K562 (cell line): ENCODE measurements around the gene PCSK2. TPM values are rescaled to one million over a fixed set of nuclear protein-coding genes. Genes with fewer than 3 reads are reported as not detected.

Source experiments
- ATAC-seq: fragments of 200-7000 bp; cut with Tn5 transposase; 3 replicates; pipeline ENCODE4 v1.9.1; 2020; ENCODE audit warnings: moderate library complexity
- BruUV-seq: library from RNA; stranded (reverse); fragments of 400-500 nt; replicated peaks from 2 replicates; lab custom pipeline; 2021; lab: Mats Ljungman, UMichigan
- CTCF ChIA-PET: fragments of 300-600 bp; formaldehyde crosslinking; extraction: SDS; loops from one replicate; lab custom pipeline; 2021; ENCODE audit warnings: low intra/inter-chr PET ratio; lab: Yijun Ruan, JAX
- POLR2A ChIA-PET: fragments of 300-600, 350-650 bp; sonication (Branson Sonifier 250); formaldehyde crosslinking; extraction: SDS; loops from one replicate; lab custom pipeline; 2021; ENCODE audit warnings: antibody characterized with exemption, inconsistent platforms; lab: Yijun Ruan, JAX
- DNase-seq, 4 experiments: peaks; one replicate each; pipeline versions ENCODE4 v3.0.0 to v3.0.0-alpha.2; 2011 to 2018; ENCODE audit warnings: low spot score in 3 of 4, mixed read lengths in 3 of 4; ENCODE audit errors: extremely low read depth in 1 of 4
- FAIRE-seq: peaks from 2 replicates; lab custom pipeline; 2011; peaks lifted over from hg19 to GRCh38; lab: Jason Lieb, UNC
- H2AFZ ChIP-seq: 2 replicates; pipeline ENCODE4 v1.6.0; 2011; ENCODE audit warnings: low read depth, low read length, control low read depth, inconsistent platforms
- H3K27ac ChIP-seq: fragments of 200-600 bp; 3 replicates; pipeline ENCODE4 v1.8.0; 2011; ENCODE audit warnings: low read depth, mild to moderate bottlenecking, control low read depth, inconsistent platforms, low read length, moderate library complexity, mixed read lengths; ENCODE audit errors: extremely low read depth
- H3K27me3 ChIP-seq, 2 experiments: fragments of 300-600 bp in 1 of 2; 2 replicates in 1 of 2; 3 replicates in 1 of 2; pipeline versions ENCODE4 v1.6.0 to v1.8.0; 2011; ENCODE audit warnings: inconsistent platforms in 2 of 2, low read length in 2 of 2, mild to moderate bottlenecking in 1 of 2, mixed read lengths in 1 of 2, moderate library complexity in 1 of 2; ENCODE audit not compliant: control insufficient read depth in 2 of 2, insufficient read depth in 2 of 2
- H3K36me3 ChIP-seq: fragments of 300-600 bp; 3 replicates; pipeline ENCODE4 v1.8.0; 2011; ENCODE audit warnings: mild to moderate bottlenecking, low read length, inconsistent platforms; ENCODE audit not compliant: control insufficient read depth, insufficient read depth
- H3K4me1 ChIP-seq, 2 experiments: fragments of 200-600 bp in 1 of 2; replicated peaks in 1 of 2; 2 replicates in 1 of 2; 3 replicates in 1 of 2; pipeline versions ENCODE4 v1.5.1 to v1.8.0; 2011; ENCODE audit warnings: inconsistent platforms in 2 of 2, low read length in 2 of 2, mild to moderate bottlenecking in 1 of 2, mixed read lengths in 1 of 2, moderate library complexity in 1 of 2; ENCODE audit not compliant: control insufficient read depth in 2 of 2, insufficient read depth in 2 of 2
- H3K4me2 ChIP-seq: 2 replicates; pipeline ENCODE4 v1.6.1; 2011; ENCODE audit warnings: low read length, control low read depth, inconsistent platforms, mixed read lengths; ENCODE audit not compliant: insufficient read depth
- H3K4me3 ChIP-seq: fragments of 200-600 bp; sonication (generic), shearing (Covaris generic); 2 replicates; pipeline ENCODE4 v1.5.1; 2016; ENCODE audit warnings: control low read depth, inconsistent platforms
- H3K79me2 ChIP-seq: fragments of 200-600 bp; 3 replicates; pipeline ENCODE4 v1.8.0; 2011; ENCODE audit warnings: low read length, inconsistent platforms; ENCODE audit not compliant: control insufficient read depth, insufficient read depth
- H3K9ac ChIP-seq, 2 experiments: 2 replicates each; pipeline versions ENCODE4 v1.6.0 to v1.6.1; 2011; ENCODE audit warnings: low read depth in 2 of 2, low read length in 2 of 2, control low read depth in 1 of 2, inconsistent platforms in 1 of 2, mild to moderate bottlenecking in 1 of 2, mixed read lengths in 1 of 2; ENCODE audit not compliant: insufficient read depth in 1 of 2
- H3K9me1 ChIP-seq: one replicate; pipeline ENCODE4 v1.6.0; 2011; ENCODE audit warnings: inconsistent platforms, mild to moderate bottlenecking, low read length, moderate library complexity; ENCODE audit not compliant: control insufficient read depth, insufficient read depth
- H3K9me3 ChIP-seq: replicated peaks from 2 replicates; pipeline ENCODE4 v1.5.1; 2011; ENCODE audit warnings: low read depth, low read length, inconsistent platforms; ENCODE audit not compliant: control insufficient read depth, insufficient read depth
- H4K20me1 ChIP-seq: replicated peaks from 2 replicates; pipeline ENCODE4 v1.6.1; 2011; ENCODE audit warnings: low read length, inconsistent platforms, mixed read lengths; ENCODE audit not compliant: control insufficient read depth, insufficient read depth
- ATF7 ChIP-seq: fragments of 450-650 bp; IDR thresholded peaks from 2 replicates; pipeline ENCODE4 v1.7.1; 2014; ENCODE audit warnings: mild to moderate bottlenecking, moderate library complexity
- EWSR1 ChIP-seq: fragments of 450-650 bp; IDR thresholded peaks from 2 replicates; pipeline ENCODE4 v1.6.1; 2018; ENCODE audit warnings: borderline replicate concordance, mild to moderate bottlenecking, low read depth, moderate library complexity; ENCODE audit not compliant: partially characterized antibody
- FUS ChIP-seq: fragments of 200-400 bp; formaldehyde crosslinking; optimal IDR thresholded peaks from 2 replicates; pipeline ENCODE3; 2017; ENCODE audit warnings: low read depth, low read length
- GABPA ChIP-seq: fragments of 200-800 bp; sonication (Bioruptor generic); conservative IDR thresholded peaks from 2 replicates; pipeline ENCODE4 v1.6.1; 2016; ENCODE audit warnings: low read depth, missing genetic modification characterization, missing compliant biosample characterization
- POLR2H ChIP-seq: IDR thresholded peaks from 2 replicates; pipeline ENCODE4 v1.6.1; 2016; ENCODE audit warnings: missing genetic modification characterization, low read depth, mild to moderate bottlenecking, control low read depth, missing compliant biosample characterization, moderate library complexity
- STAT5B ChIP-seq: fragments of 250-450 bp; sonication (Bioruptor Pico); IDR thresholded peaks from 2 replicates; pipeline ENCODE4 v1.8.0; 2021; ENCODE audit warnings: mild to moderate bottlenecking, inconsistent platforms
- TRIM28 ChIP-seq: fragments of 450-650 bp; IDR thresholded peaks from 2 replicates; pipeline ENCODE4 v1.6.1; 2017
- ZNF134 ChIP-seq: fragments of 250-450 bp; sonication (Bioruptor Pico); conservative IDR thresholded peaks from 2 replicates; pipeline ENCODE4 v1.4.0; 2020
- ZNF24 ChIP-seq: fragments of 450-650 bp; IDR thresholded peaks from 2 replicates; pipeline ENCODE4 v1.6.1; 2016
- WGBS: fragments of 100-300 bp; shearing (Covaris generic); methylation state at CpG from one replicate; pipeline ENCODE4 v1.1.6; 2016; ENCODE audit warnings: low coverage, mixed read lengths; ENCODE audit not compliant: insufficient coverage; ENCODE audit errors: missing lambda C conversion rate; 5-methylcytosine and 5-hydroxymethylcytosine counted together
- in situ Hi-C: fragments of 300-500 bp; cut with MboI; formaldehyde crosslinking; loops from 4 replicates; pipeline ENCODE4 v1.15.0; 2018; ENCODE audit warnings: inconsistent platforms, mixed read lengths
- intact Hi-C: fragments of 100-400 bp; cut with micrococcal nuclease; formaldehyde crosslinking; loops from 2 replicates; pipeline ENCODE4 v1.14.2; 2022
- polyA plus RNA-seq, 8 experiments: library from polyadenylated mRNA; depleted of rRNA in 4 of 8; stranded (reverse) in 5 of 8; unstranded in 3 of 8; fragments of >200 nt; fragmentation: Nextera tagmentation in 2 of 8; fragmentation: Illumina TruSeq in 1 of 8; extraction: Ambion mirVana in 2 of 8; extraction: Trizol in 1 of 8; gene quantifications; 2 replicates each; pipeline versions ENCODE4 v1.2.1 to v1.2.3, GENCODE V29; 2011 to 2014; ENCODE audit warnings: inconsistent platforms in 1 of 8, missing spikeins in 1 of 8
- total RNA-seq, 7 experiments: library from RNA; depleted of rRNA in 6 of 7; stranded (reverse); fragments of >200 nt in 6 of 7; fragmentation: Illumina TruSeq in 2 of 7; extraction: Trizol in 2 of 7; gene quantifications; 2 replicates each; pipeline versions ENCODE4 v1.2.1 to v1.2.3, GENCODE V29; 2011 to 2021; ENCODE audit warnings: low replicate concordance in 1 of 7
- TF ChIP-seq, protein P1 (sequence below): sonication (generic); formaldehyde crosslinking; IDR thresholded peaks from 2 replicates; pipeline ENCODE4 v1.8.0; 2022; ENCODE audit warnings: mild to moderate bottlenecking, missing genetic modification reagents
- TF ChIP-seq, protein P2 (sequence below), 2 experiments: fragments of 200-800 bp in 1 of 2; sonication (Bioruptor generic) in 1 of 2; sonication (generic) in 1 of 2; formaldehyde crosslinking in 1 of 2; IDR thresholded peaks in 1 of 2; conservative IDR thresholded peaks in 1 of 2; 2 replicates each; pipeline versions ENCODE4 v1.5.0 to v1.6.1; 2016 to 2020; ENCODE audit warnings: missing compliant biosample characterization in 1 of 2, missing genetic modification characterization in 1 of 2, missing genetic modification reagents in 1 of 2
- TF ChIP-seq, protein P3 (sequence below): fragments of 250-450 bp; sonication (Bioruptor Pico); IDR thresholded peaks from 2 replicates; pipeline ENCODE4 v1.5.0; 2021
- TF ChIP-seq, protein P4 (sequence below): fragments of 450-650 bp; IDR thresholded peaks from one replicate; pipeline ENCODE4 v1.6.1; 2018; ENCODE audit warnings: mild to moderate bottlenecking, moderate library complexity; ENCODE audit not compliant: partially characterized antibody
- TF ChIP-seq, protein P5 (sequence below): fragments of 250-450 bp; sonication (Bioruptor Pico); IDR thresholded peaks from 2 replicates; pipeline ENCODE4 v1.5.0; 2020; ENCODE audit warnings: mild to moderate bottlenecking

Gene PCSK2
- total and polyA plus RNA-seq, 9 of the 15 experiments (the other 6 are each of a cell fraction or from before 2014, with no cell fraction given): 0.04 to 0.07 (median 0.05) TPM; not detected in 6

DNA sequence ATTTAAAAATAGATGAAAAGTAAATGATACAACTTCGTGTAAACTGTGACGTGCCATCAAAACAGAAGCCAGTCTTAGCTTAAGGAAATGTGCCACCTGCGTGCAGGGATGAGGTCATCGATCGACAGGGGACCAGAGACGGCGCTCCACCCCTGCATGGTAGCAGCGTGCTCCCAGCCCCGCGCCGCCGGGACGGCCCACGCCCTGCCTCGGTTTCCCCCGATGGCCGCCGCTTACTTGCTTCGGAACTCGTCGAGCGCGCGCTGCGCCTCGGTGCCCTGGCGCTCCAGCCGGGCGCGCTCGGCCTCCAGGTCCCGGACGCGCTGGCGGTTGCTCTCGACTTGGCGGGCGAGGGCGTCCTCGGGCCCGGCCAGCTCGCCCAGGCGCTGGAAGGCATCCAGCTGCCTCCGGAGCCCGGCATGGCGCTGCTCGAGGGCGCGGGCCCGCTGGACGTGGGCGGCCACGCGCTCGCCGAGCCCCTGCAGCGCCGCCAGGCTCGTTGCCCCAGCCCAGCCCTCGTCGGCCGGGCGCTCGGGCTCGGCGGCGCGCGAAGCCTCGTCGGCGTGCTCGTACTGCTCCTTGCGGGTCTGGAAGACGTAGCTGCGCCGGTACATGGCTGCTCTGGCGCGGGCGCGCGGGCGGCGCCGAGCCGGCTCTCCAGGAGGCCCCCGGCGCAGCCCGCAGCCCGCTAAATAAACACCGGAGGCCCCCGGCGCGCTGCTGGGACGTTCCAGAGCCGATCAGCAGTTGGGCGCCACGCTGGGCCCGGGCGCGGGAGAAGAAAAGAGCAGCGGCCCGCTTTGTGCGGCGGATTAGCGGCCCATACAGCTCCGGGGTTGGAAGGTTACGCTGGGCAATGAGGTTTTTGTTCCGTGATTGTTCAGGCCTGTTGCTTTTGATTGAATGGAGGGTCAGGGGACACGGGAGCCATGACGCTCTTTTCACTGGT lies 304.1 kb downstream of the PCSK2 start, which contains the start of gene BFSP1:
BFSP1 (minus strand) TSS at position 664 of the 949 bp plus-strand sequence; CDS start at position 614, 50 bp downstream.
- Histone ChIP-seq H3K27me3 (no peaks in the 10 kb centered on the region), H3K4me2 (no peak within 1 kb of the TSS), H4K20me1 (no peaks in the 10 kb centered on the region), H3K36me3 (no peaks in the 10 kb centered on the region), H3K4me3 (no peak within 1 kb of the TSS), H3K79me2 (no peaks in the 10 kb centered on the region), H2AFZ (no peak within 1 kb of the TSS), H3K9ac (no peak within 1 kb of the TSS), H3K4me1 (0 out of 5 replicates have a peak, but pooled peaks cover 0 to 5% of the 10 kb centered on the region in 2 experiments), H3K27ac (no peak within 1 kb of the TSS), H3K9me3 (no peaks in the 10 kb centered on the region), H3K9me1 (no peaks in the 10 kb centered on the region)
- BruUV-seq: no TSS peak
- 49% methylated on average over 37 of the region's 111 CpGs for WGBS
- FAIRE-seq (no peak), ATAC-seq (no peak), DNase-seq (no peak)
- CTCF ChIA-PET: no interaction called here
- POLR2A ChIA-PET: interaction anchor here (0.6 to 0.7 kb wide), 2 partner anchors 68 to 108 kb away, joined by 3 read pairs; no protein-coding TSS in a partner anchor
- in situ Hi-C loops (no loop called here), intact Hi-C loops (loop anchor here (10.0 kb wide), 2 partner anchors 364 to 464 kb away; no protein-coding TSS in a partner anchor)
- TF ChIP-seq STAT5B (no peak), GABPA (tag) (no peak), FUS (no peak), EWSR1 (no peak), TRIM28 (no peak), ZNF134 (no peak), ATF7 (no peak), POLR2H (tag) (no peak), ZNF24 (no peak)
- TF ChIP-seq, protein P1, sequence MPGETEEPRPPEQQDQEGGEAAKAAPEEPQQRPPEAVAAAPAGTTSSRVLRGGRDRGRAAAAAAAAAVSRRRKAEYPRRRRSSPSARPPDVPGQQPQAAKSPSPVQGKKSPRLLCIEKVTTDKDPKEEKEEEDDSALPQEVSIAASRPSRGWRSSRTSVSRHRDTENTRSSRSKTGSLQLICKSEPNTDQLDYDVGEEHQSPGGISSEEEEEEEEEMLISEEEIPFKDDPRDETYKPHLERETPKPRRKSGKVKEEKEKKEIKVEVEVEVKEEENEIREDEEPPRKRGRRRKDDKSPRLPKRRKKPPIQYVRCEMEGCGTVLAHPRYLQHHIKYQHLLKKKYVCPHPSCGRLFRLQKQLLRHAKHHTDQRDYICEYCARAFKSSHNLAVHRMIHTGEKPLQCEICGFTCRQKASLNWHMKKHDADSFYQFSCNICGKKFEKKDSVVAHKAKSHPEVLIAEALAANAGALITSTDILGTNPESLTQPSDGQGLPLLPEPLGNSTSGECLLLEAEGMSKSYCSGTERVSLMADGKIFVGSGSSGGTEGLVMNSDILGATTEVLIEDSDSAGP (CRISPR knock-in tag): no peak
- TF ChIP-seq, protein P2, sequence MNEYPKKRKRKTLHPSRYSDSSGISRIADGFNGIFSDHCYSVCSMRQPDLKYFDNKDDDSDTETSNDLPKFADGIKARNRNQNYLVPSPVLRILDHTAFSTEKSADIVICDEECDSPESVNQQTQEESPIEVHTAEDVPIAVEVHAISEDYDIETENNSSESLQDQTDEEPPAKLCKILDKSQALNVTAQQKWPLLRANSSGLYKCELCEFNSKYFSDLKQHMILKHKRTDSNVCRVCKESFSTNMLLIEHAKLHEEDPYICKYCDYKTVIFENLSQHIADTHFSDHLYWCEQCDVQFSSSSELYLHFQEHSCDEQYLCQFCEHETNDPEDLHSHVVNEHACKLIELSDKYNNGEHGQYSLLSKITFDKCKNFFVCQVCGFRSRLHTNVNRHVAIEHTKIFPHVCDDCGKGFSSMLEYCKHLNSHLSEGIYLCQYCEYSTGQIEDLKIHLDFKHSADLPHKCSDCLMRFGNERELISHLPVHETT (CRISPR knock-in tag; conservative IDR thresholded peaks at IDR 0.05 in 1 of 2, IDR thresholded peaks at IDR 0.05 in 1 of 2): no peak
- TF ChIP-seq, protein P3, sequence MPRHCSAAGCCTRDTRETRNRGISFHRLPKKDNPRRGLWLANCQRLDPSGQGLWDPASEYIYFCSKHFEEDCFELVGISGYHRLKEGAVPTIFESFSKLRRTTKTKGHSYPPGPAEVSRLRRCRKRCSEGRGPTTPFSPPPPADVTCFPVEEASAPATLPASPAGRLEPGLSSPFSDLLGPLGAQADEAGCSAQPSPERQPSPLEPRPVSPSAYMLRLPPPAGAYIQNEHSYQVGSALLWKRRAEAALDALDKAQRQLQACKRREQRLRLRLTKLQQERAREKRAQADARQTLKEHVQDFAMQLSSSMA (CRISPR knock-in tag): no peak
- TF ChIP-seq, protein P4, sequence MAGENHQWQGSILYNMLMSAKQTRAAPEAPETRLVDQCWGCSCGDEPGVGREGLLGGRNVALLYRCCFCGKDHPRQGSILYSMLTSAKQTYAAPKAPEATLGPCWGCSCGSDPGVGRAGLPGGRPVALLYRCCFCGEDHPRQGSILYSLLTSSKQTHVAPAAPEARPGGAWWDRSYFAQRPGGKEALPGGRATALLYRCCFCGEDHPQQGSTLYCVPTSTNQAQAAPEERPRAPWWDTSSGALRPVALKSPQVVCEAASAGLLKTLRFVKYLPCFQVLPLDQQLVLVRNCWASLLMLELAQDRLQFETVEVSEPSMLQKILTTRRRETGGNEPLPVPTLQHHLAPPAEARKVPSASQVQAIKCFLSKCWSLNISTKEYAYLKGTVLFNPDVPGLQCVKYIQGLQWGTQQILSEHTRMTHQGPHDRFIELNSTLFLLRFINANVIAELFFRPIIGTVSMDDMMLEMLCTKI: no peak
- TF ChIP-seq, protein P5, sequence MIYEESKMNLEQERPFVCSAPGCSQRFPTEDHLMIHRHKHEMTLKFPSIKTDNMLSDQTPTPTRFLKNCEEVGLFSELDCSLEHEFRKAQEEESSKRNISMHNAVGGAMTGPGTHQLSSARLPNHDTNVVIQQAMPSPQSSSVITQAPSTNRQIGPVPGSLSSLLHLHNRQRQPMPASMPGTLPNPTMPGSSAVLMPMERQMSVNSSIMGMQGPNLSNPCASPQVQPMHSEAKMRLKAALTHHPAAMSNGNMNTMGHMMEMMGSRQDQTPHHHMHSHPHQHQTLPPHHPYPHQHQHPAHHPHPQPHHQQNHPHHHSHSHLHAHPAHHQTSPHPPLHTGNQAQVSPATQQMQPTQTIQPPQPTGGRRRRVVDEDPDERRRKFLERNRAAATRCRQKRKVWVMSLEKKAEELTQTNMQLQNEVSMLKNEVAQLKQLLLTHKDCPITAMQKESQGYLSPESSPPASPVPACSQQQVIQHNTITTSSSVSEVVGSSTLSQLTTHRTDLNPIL: no peak
